ENCODE results near the gene ZNF620. TPM values are rescaled to one million over a fixed set of nuclear protein-coding genes. Genes with fewer than 3 reads are reported as not detected.
"Not testable (repeated sequence)": the region's sequence is repeated elsewhere in the genome, so short reads cannot be mapped to it uniquely, and the experiment has no call there.

The ZNF620 gene
- 5.5 and 6.0 TPM in 2 replicates for total RNA-seq

DNA sequence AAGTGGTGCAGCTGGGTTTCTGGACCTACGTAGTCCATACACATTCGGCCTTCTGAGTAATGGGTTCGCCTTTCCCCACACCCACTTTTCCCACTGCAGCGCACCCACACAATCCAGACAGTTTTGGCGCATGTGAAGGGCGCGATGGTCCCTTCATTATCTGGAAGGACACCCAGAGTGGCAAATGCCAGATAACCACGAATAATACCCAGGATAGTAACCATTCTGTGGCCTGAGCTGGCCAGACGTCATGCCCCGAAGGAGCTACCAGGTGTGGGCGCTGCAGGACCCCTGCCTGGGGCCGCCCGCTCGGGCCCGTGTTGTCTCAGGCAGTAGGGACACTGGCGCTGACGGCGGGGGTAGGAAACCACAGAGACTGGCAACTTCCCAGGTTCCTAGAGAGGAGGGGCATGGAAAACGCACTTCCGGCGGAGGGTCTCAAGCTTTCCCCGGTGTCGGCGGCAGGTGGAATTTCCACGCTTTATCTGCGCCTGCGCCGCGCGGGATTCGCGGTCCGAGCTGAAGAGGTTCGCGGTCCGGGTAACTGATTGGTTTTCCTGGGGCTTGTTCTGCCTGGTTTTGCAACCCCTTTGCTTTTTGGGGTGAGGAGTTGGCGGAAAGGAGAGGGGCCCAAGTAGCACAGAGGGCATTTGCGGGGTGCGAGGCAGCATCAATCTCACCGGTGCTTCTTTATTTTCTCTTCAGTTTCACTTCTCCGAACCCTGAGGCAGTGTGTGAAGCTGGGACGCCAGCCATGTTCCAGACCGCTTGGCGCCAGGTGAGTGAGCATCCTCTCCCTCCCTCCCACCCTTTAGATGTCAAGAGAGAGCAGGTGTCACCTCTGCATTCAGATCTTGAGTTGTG, at the start of gene ZNF620:
Gene ZNF620, plus strand, starts transcription at position 441 of the 864 bp plus-strand sequence. Its CDS starts 314 bp downstream, at position 755.
- peaks cover 20% of the 10 kb centered on the region for H3K4me1 Mint-ChIP-seq (ENCODE audit: low read depth)
- no peaks in the 10 kb centered on the region for H3K9me3 Mint-ChIP-seq
- peak within 1 kb of the TSS; percentile 47 for H3K27ac Mint-ChIP-seq
- H3K27me3 Mint-ChIP-seq (ENCODE audit: insufficient read depth): no peaks in the 10 kb centered on the region
- H3K36me3 Mint-ChIP-seq (ENCODE audit: low read depth): peaks cover 17% of the 10 kb centered on the region
- intact Hi-C loops (cut with micrococcal nuclease): loop anchor here (1.0 to 2.0 kb wide), 4 partner anchors 18 to 53 kb away; partner anchors contain the start of genes RPL14, ZNF619 and ZNF621
- H3K4me3 Mint-ChIP-seq: peak within 1 kb of the TSS; percentile 89
- peak; percentile 34 for DNase-seq (ENCODE audit: low spot score)

DNA sequence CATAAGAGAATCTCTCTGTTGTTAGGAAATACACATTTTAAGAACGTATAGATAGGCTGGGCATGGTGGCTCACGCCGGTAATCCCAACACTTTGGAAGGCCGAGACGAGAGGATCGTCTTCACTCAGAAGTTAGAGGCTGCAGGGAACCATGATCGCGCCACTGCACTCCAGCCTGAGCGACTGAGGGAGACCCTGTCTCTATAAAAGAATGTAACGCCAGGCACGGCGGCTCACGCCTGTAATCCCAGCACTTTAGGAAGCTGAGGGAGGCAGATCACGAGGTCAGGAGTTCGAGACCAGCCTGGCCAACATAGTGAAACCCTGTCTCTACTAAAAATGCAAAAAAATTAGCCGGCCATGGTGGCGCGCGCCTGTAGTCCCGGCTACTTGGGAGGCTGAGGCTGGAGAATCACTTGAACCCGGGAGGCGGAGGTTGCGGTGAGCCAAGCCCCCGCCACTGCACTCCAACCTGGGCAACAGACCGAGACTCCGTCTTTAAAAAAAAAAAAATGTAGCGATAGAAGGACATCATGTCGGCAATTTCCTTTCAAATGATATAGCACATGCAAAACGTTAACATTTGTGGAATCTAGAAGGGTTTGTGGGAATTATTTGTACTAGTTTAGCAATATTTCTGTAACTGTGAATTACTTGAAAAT, 49.4 kb upstream of the ZNF620 start:
- Mint-ChIP-seq H3K9me3 (no peaks in the 10 kb centered on the region), H3K36me3 (ENCODE audit: low read depth) (peaks cover 32% of the 10 kb centered on the region), H3K27ac (peak overlapping the region; percentile 97), H3K27me3 (ENCODE audit: insufficient read depth) (no peaks in the 10 kb centered on the region), H3K4me3 (peak overlapping the region; percentile 97), H3K4me1 (ENCODE audit: low read depth) (peaks cover 53% of the 10 kb centered on the region)
- intact Hi-C loops (cut with micrococcal nuclease): loop anchor here (5.0 kb wide), 2 partner anchors 1049 to 1636 kb away; partner anchors contain the start of genes RPSA and TRAK1
- no peak for DNase-seq (ENCODE audit: low spot score)

- Mint-ChIP-seq H3K36me3 (ENCODE audit: low read depth) (peaks cover 37% of the 10 kb centered on the region), H3K9me3 (no peaks in the 10 kb centered on the region), H3K27ac (peak within 1 kb of the TSS; percentile 97), H3K4me3 (peak within 1 kb of the TSS; percentile 97), H3K27me3 (ENCODE audit: insufficient read depth) (no peaks in the 10 kb centered on the region), H3K4me1 (ENCODE audit: low read depth) (peaks cover 50% of the 10 kb centered on the region)
- peak; percentile 94 for DNase-seq (ENCODE audit: low spot score)
- intact Hi-C loops (cut with micrococcal nuclease): loop anchor here (1.0 to 5.0 kb wide), 8 partner anchors 20 to 1635 kb away; partner anchors contain the start of genes EIF1B, RPSA, TRAK1 and ZNF619
Measured at GRCh38 chr3:40456940-40457823, 48.7 kb upstream of the ZNF620 start, which contains the start of gene RPL14. RPL14 (plus strand) TSS chr3:40457339; CDS start chr3:40457472, 133 bp downstream.

- peak overlapping the region; percentile 97 for H3K4me3 Mint-ChIP-seq
- no peaks in the 10 kb centered on the region for H3K27me3 Mint-ChIP-seq (ENCODE audit: insufficient read depth)
- H3K9me3 Mint-ChIP-seq: no peaks in the 10 kb centered on the region
- H3K27ac Mint-ChIP-seq: peak overlapping the region; percentile 96
- peaks cover 43% of the 10 kb centered on the region for H3K36me3 Mint-ChIP-seq (ENCODE audit: low read depth)
- H3K4me1 Mint-ChIP-seq (ENCODE audit: low read depth): peaks cover 44% of the 10 kb centered on the region
- DNase-seq (ENCODE audit: low spot score): no peak
- intact Hi-C loops (cut with micrococcal nuclease): loop anchor here (5.0 kb wide), 2 partner anchors 1051 to 1634 kb away; partner anchors contain the start of genes RPSA and TRAK1
Measured at GRCh38 chr3:40458473-40458872, 47.4 kb upstream of the ZNF620 start.

GRCh38 chr3:40460481-40460880, 45.4 kb upstream of the ZNF620 start:
- H3K27me3 Mint-ChIP-seq (ENCODE audit: insufficient read depth); DNase-seq (ENCODE audit: low spot score); H3K27ac Mint-ChIP-seq; H3K9me3 Mint-ChIP-seq; intact Hi-C loops (cut with micrococcal nuclease): not testable (repeated sequence)
- Mint-ChIP-seq H3K4me3 (peak overlapping the region; percentile 42), H3K4me1 (ENCODE audit: low read depth) (peaks cover 46% of the 10 kb centered on the region), H3K36me3 (ENCODE audit: low read depth) (peaks cover 60% of the 10 kb centered on the region)

GRCh38 chr3:40461161-40461560, 44.7 kb upstream of the ZNF620 start:
- no peak overlapping the region for H3K27ac Mint-ChIP-seq
- no peaks in the 10 kb centered on the region for H3K27me3 Mint-ChIP-seq (ENCODE audit: insufficient read depth)
- intact Hi-C loops (cut with micrococcal nuclease): no loop called here
- no peaks in the 10 kb centered on the region for H3K9me3 Mint-ChIP-seq
- H3K4me3 Mint-ChIP-seq: no peak overlapping the region
- H3K4me1 Mint-ChIP-seq (ENCODE audit: low read depth): peaks cover 46% of the 10 kb centered on the region
- no peak for DNase-seq (ENCODE audit: low spot score)
- H3K36me3 Mint-ChIP-seq (ENCODE audit: low read depth): peaks cover 64% of the 10 kb centered on the region

DNA sequence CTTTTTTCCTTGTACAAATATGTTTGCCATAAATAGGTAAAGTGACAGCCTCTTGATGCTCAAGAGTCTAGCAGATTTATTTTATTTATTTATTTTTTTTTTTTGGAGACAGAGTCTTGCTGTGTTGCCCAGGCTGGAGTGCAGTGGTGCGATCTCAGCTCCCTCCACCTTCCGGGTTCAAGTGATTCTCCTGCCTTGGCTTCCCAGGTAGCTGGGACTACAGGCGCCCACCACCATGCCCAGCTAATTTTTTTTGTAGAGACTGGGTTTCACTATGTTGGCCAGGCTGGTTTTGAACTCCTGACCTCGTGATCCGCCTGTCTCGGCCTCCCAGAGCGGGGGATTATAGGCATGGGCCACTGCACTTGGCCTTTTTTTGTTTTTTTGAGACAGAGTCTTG, 43.0 kb upstream of the ZNF620 start:
- peaks cover 44% of the 10 kb centered on the region for H3K4me1 Mint-ChIP-seq (ENCODE audit: low read depth)
- H3K4me3 Mint-ChIP-seq; DNase-seq (ENCODE audit: low spot score); intact Hi-C loops (cut with micrococcal nuclease); H3K9me3 Mint-ChIP-seq; H3K27me3 Mint-ChIP-seq (ENCODE audit: insufficient read depth); H3K27ac Mint-ChIP-seq: not testable (repeated sequence)
- H3K36me3 Mint-ChIP-seq (ENCODE audit: low read depth): peaks cover 67% of the 10 kb centered on the region

DNA sequence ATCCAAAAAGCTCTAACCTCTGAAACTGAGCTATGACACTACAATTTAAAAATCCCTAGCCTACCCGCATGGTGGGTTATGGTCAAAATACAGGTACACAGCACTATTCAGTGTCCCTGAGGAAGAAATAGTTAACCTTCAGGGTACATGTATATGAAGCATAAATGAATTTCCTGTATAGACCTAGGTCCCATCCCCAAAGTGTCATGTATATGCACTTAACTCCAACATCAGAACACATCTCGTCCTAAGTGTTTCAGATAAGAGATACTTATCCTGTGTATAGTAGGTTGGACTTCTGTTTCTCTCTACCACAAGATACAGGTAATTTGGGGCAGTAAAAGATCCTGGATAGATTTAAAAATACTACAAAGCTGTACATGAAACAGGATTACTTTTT, 42.3 kb upstream of the ZNF620 start:
- Mint-ChIP-seq H3K4me3 (no peak overlapping the region), H3K4me1 (ENCODE audit: low read depth) (peaks cover 36% of the 10 kb centered on the region), H3K9me3 (no peaks in the 10 kb centered on the region), H3K27ac (no peak overlapping the region), H3K27me3 (ENCODE audit: insufficient read depth) (no peaks in the 10 kb centered on the region), H3K36me3 (ENCODE audit: low read depth) (peaks cover 59% of the 10 kb centered on the region)
- intact Hi-C loops (cut with micrococcal nuclease): no loop called here
- no peak for DNase-seq (ENCODE audit: low spot score)

- Mint-ChIP-seq H3K4me1 (ENCODE audit: low read depth) (peaks cover 28% of the 10 kb centered on the region), H3K27ac (peak overlapping the region; percentile 29), H3K36me3 (ENCODE audit: low read depth) (peaks cover 51% of the 10 kb centered on the region), H3K9me3 (no peaks in the 10 kb centered on the region), H3K4me3 (no peak overlapping the region), H3K27me3 (ENCODE audit: insufficient read depth) (no peaks in the 10 kb centered on the region)
- DNase-seq (ENCODE audit: low spot score): no peak
- intact Hi-C loops (cut with micrococcal nuclease): no loop called here
Measured at GRCh38 chr3:40464339-40465110, 41.3 kb upstream of the ZNF620 start.

GRCh38 chr3:40465111-40465407, 40.8 kb upstream of the ZNF620 start:
- Mint-ChIP-seq H3K4me3 (no peak overlapping the region), H3K9me3 (no peaks in the 10 kb centered on the region), H3K27me3 (ENCODE audit: insufficient read depth) (no peaks in the 10 kb centered on the region), H3K36me3 (ENCODE audit: low read depth) (peaks cover 49% of the 10 kb centered on the region), H3K4me1 (ENCODE audit: low read depth) (peaks cover 28% of the 10 kb centered on the region), H3K27ac (peak overlapping the region; percentile 1)
- DNase-seq (ENCODE audit: low spot score): no peak
- intact Hi-C loops (cut with micrococcal nuclease): no loop called here

- H3K27me3 Mint-ChIP-seq (ENCODE audit: insufficient read depth): no peaks in the 10 kb centered on the region
- peaks cover 28% of the 10 kb centered on the region for H3K4me1 Mint-ChIP-seq (ENCODE audit: low read depth)
- no peak for DNase-seq (ENCODE audit: low spot score)
- no peaks in the 10 kb centered on the region for H3K9me3 Mint-ChIP-seq
- intact Hi-C loops (cut with micrococcal nuclease): no loop called here
- no peak overlapping the region for H3K4me3 Mint-ChIP-seq
- no peak overlapping the region for H3K27ac Mint-ChIP-seq
- peaks cover 46% of the 10 kb centered on the region for H3K36me3 Mint-ChIP-seq (ENCODE audit: low read depth)
Measured at GRCh38 chr3:40465456-40465855, 40.4 kb upstream of the ZNF620 start.

DNA sequence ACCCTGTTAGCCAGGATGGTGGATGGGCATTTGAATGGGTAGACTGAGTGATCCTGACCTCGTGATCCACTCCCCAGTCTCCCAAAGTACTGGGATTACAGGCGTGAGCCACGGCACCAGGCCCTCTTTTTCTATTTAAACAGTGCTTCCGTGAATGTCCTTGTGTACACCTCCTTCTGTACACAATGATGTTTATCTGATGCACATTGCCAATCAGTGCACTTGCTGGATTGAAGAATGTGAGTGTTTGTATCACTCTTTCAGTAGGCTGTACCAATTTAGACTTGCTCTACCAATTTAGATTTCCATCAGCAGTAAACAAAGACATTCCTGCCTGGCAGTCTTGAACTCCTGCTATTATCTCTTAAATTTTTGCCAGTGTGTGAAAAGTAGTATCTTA, 37.8 kb upstream of the ZNF620 start:
- Mint-ChIP-seq H3K36me3 (ENCODE audit: low read depth) (peaks cover 33% of the 10 kb centered on the region), H3K4me1 (ENCODE audit: low read depth) (peaks cover 28% of the 10 kb centered on the region), H3K27me3 (ENCODE audit: insufficient read depth) (no peaks in the 10 kb centered on the region), H3K9me3 (no peaks in the 10 kb centered on the region), H3K27ac (no peak overlapping the region), H3K4me3 (no peak overlapping the region)
- DNase-seq (ENCODE audit: low spot score): no peak
- intact Hi-C loops (cut with micrococcal nuclease): no loop called here

All from activated T-helper 1 cell treated with anti-CD3 and anti-CD28 coated beads, Interleukin-12 subunit alpha, Interleukin-12 subunit beta, Interleukin-2, Interleukin-4 antibody, amounts not matched to agents 30 ng/mL and 10 ng/mL and 1 ng/mL, durations not matched to agents 14 hours and 24 hours and 36 hours (primary cell).